ENCODE results near the gene GPC6.

DNA sequence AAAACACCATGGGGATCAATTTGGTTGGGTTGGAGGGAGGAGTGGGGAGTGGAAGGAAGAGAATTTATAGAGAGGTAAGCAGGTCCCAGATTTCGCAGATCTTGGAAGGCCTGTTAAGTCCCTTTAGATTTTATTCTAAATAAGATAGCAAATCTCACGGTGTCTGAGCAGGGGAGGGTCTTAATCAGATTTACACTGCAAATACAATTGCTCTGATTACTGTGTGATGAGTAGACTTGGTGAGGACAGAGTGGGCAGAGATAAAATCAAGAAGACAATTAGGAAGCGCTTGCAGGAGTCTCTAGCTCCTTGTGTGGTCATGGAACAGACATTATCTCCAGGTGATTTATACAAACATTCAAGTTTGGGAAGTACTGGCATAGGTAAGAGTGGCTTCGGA is 126.0 kb downstream of the GPC6 start:
- TF ChIP-seq POLR2AphosphoS5 (IDR thresholded peaks at IDR 0.05) (no peak), EP300 (conservative IDR thresholded peaks at IDR 0.05; ENCODE audit: poor library complexity, severe bottlenecking) (no peak), EZH2 (IDR thresholded peaks at IDR 0.05; ENCODE audit: borderline replicate concordance, insufficient read depth, low read length, poor library complexity, severe bottlenecking) (no peak)
- TF ChIP-seq, protein P1, sequence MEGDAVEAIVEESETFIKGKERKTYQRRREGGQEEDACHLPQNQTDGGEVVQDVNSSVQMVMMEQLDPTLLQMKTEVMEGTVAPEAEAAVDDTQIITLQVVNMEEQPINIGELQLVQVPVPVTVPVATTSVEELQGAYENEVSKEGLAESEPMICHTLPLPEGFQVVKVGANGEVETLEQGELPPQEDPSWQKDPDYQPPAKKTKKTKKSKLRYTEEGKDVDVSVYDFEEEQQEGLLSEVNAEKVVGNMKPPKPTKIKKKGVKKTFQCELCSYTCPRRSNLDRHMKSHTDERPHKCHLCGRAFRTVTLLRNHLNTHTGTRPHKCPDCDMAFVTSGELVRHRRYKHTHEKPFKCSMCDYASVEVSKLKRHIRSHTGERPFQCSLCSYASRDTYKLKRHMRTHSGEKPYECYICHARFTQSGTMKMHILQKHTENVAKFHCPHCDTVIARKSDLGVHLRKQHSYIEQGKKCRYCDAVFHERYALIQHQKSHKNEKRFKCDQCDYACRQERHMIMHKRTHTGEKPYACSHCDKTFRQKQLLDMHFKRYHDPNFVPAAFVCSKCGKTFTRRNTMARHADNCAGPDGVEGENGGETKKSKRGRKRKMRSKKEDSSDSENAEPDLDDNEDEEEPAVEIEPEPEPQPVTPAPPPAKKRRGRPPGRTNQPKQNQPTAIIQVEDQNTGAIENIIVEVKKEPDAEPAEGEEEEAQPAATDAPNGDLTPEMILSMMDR (IDR thresholded peaks at IDR 0.05; ENCODE audit: poor library complexity, severe bottlenecking), result no peak
- TF ChIP-seq, protein P2, sequence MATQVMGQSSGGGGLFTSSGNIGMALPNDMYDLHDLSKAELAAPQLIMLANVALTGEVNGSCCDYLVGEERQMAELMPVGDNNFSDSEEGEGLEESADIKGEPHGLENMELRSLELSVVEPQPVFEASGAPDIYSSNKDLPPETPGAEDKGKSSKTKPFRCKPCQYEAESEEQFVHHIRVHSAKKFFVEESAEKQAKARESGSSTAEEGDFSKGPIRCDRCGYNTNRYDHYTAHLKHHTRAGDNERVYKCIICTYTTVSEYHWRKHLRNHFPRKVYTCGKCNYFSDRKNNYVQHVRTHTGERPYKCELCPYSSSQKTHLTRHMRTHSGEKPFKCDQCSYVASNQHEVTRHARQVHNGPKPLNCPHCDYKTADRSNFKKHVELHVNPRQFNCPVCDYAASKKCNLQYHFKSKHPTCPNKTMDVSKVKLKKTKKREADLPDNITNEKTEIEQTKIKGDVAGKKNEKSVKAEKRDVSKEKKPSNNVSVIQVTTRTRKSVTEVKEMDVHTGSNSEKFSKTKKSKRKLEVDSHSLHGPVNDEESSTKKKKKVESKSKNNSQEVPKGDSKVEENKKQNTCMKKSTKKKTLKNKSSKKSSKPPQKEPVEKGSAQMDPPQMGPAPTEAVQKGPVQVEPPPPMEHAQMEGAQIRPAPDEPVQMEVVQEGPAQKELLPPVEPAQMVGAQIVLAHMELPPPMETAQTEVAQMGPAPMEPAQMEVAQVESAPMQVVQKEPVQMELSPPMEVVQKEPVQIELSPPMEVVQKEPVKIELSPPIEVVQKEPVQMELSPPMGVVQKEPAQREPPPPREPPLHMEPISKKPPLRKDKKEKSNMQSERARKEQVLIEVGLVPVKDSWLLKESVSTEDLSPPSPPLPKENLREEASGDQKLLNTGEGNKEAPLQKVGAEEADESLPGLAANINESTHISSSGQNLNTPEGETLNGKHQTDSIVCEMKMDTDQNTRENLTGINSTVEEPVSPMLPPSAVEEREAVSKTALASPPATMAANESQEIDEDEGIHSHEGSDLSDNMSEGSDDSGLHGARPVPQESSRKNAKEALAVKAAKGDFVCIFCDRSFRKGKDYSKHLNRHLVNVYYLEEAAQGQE (IDR thresholded peaks at IDR 0.05; ENCODE audit: borderline replicate concordance), result no peak

Measured in neural cell (in vitro differentiated cells).